HS-5 (cell line): ENCODE measurements around the gene LPAR1.

Experiments used
- DNase-seq: peaks from one replicate; pipeline ENCODE4 v3.0.0-alpha.2; 2012; ENCODE audit warnings: low read depth

Gene LPAR1

DNA sequence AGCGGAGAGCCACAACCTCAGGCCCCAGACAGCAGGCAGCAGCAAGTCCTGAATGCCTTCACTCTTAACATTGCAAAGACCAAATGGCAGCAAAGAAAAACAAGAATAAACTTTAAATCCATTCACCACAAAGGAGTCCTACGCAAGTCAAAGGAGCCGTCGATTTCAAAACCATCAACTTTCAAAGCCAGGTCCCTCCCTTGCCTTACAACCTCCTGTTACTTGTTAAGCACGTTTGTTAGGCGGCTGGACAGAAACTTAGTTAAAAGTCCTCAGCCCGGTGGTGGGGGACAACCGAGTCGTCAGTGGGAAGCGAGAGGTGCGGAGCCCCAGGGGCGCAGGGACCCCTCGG, 938 bp downstream of the LPAR1 start:
- DNase-seq: no peak

DNA sequence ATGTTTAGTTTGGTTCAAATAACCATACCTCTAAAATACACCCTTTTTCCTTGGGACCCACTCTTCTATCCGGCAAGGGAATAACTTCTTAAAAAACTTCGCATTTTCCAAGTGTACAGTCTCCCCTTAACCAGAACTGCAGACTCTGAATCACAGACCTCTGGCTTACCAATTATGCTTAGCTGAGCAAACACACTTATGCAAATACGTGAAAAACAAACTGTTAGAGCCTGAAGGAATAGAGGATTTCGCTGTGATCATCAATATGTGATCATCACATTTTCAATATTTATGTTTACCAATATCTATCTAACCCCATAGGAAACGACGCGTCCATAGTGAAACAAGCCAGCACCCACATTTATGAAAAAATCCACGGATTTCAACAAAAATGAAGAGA, 1.3 kb downstream of the LPAR1 start:
- DNase-seq: no peak

DNA sequence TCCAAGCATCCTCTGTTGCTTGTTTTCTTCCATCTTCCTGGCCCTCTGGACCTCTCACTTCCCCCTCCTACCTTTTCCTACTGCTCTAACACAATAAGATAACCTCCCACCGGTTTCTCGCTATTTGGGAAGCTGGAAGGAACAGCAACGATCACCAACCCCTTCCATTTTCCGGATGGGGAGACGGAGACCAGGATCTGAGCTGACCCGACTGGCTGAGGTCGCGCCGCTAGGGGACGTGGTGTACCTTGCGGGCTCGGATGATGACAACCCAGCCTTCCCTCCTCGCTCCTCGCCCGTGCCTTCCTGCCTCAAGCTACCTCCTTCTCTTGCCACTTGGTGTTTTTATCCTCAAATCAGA, 1.9 kb downstream of the LPAR1 start:
- DNase-seq: no peak

DNA sequence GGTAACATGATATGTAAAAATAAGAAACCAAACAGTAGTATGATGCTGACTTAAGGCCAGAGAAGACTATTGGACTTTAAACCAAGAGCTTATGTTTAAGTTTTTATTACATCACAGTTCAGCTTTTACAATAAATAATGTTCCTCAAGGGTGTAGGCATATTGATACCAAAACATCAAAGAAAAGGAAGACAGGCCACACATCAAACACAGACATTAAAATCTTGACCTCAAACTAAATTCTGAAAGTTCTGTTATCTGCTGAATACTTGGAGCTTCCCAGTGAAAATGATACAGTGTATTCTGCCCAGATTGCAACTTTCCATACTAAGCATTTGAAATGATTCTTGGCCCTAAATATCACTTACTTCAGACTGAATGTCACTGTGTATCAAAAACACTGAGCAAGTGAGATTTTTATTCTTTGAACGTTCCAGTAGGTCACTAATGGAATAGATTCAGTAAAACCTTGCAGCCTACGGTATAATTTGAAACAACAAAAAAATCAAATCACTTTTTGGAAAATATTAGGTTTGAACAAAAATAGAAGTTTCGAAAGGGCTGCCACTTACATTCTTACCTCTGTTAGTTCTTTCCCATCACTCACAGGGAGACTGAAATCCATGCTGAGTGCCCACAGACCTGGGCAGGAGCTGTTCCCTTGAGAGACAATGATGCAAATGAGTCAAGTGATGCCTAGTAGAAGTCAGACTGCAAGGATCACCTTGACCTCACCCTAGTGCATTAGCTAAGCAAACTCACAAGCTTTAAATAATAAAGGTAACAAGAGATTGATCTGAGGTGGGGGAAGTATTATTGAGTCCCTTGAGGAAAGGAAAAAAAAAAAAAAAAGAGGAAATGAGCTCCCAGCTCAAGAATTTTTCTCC, 2.5 kb downstream of the LPAR1 start:
- DNase-seq: no peak

DNA sequence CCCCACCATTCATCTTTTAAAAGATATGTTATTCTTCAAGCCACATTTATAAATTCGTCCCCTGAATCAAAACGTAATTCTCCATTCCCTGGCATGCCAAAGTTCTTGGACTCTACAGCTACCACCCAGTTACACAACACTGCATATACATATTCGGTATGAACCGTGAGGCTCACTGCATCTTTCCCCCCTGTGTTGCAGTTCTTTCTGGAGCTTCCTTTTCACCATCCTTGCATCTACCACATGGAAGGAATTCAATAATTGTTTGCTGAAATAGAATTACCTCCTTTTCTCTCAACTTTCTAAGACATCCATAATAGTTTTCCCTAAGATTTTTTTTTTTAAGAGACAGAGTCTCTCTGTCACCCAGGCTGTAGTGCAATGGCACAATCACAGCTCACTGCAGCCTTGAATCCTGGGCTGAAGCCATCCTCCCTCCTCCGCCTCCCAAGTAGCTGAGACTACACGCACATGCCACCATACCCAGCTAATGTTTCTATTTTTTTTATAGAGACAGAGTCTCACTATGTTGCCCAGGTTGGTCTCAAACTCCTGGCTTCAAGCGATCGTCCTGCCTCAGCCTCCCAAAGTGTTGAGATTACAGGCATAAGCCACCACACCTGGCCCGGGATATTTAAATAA, 3.3 kb downstream of the LPAR1 start:
- DNase-seq: no peak

DNA sequence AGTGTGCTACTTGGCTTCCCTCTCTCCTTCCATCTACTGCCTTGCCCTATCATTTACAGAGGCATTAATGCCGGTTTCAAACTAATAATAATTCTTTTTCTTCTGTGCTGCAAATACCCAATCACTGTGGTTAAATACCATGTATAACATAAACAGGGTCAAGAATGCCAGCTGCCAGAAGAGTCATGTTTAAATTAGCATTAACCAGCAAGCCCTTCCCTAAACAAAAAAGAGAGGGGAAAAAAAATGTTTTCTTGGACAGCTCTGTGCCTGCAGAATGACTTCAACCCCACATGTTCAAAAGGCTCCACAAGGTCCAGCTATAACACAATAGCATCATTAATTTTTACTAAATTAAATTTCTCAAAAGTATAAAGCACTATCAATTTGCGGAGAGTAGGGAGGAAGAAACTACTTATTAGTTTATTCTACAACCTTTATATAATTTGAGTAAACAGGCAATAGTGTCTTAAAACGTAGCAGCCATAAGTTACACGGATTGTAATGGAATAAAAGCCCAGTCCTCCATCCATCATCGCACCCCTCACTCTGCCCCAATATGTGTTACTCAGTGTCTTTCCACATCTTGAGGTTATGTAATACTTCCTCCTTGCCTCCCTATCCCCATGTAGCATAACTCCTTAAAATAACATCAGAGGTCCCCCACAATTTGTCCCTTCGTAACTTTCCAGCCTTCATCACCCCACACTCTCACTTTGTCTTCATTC, 3.9 kb downstream of the LPAR1 start:
- DNase-seq: no peak

DNA sequence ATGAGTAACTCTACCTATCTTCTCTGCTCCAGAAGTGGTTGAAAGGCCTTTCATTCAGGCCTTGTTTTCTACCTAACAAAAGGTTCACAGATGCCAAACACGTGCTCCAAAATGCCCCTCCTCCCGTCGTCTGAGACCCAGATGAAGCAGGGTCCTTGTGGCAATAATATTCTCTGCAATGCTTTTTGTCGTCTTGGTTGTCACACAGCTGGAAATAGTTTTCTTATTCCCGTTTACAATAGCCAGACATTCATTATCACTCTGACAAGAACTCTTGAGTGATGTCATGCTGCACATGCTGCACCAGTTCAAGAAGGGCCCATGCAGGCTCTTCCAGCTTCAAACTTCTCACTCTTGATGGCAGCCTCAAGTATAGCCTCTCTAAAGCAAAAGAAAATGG, 7.8 kb downstream of the LPAR1 start:
- no peak for DNase-seq

DNA sequence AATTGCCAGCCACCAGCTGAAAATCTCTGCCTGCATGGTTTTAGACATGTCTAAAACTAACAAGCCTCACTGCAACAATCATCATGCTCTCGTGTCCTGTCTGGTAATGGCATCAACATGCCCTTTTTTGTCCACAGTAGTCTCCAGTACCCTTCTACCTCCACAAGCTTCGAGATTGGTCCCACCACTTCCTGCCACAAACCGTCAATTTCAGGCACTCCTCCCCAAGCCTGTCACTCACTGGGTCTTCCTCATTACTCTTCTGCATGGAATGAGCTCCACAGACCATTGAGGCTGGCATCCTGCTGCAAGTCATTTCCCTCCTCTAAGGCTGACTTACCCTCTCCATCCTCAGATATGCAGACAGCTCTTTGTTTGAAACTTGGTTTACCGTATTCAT, 9.0 kb downstream of the LPAR1 start:
- DNase-seq: no peak

DNA sequence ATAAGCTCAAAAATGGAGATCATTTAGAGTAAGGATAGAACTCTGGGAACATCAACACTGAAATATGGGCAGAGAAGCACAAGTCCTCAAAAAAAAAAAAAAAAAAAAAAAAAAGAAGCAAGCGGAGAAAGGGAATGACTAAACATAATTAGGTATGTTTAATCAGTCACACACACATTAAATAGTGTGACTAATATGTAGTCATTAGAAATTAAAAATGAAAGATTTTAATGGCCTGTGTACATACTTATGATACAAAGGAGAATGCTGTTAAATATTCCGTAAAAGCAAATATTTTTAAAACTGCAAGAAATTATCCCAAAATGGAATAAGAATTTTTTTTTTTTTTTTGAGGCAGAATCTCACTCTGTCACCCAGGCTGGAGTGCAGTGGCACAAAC, 10.5 kb downstream of the LPAR1 start:
- no peak for DNase-seq

DNA sequence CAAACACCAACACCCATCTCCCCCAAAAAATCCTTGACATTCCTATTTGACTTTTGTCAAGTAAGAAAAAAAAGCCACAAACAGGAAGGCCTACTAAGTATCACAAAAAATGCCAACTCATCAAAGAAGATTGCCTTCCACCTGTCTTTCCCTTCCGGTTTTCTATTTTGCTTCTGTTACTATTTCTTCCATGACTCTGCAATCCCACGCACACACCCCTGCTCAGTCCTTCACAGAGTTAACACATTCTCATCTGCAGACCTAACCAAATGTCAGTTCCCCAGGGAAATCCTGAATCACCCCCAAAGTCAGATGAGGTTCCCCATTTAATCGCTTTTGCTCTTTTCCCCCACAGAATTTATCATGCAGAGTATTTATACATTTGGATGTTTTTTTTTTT, 15.1 kb downstream of the LPAR1 start:
- DNase-seq: no peak

DNA sequence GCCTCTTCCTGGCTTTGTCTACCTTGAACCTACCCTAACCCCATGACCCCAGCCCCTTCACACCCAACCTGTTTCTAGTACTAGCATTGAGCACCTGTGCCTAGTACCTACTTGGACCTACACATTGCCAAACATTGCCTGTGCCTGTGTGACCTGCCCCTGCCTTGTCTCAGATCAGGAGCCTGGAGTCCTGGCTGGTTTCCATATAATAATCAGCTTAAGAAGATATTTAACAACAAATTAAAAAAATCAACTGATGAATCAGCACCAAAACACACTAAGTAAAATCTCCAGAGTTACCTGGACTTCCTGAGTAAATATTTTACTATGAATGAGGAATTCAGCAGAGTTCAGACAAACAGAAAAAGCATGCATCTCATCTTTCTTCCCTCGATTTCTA, 17.7 kb downstream of the LPAR1 start:
- no peak for DNase-seq

DNA sequence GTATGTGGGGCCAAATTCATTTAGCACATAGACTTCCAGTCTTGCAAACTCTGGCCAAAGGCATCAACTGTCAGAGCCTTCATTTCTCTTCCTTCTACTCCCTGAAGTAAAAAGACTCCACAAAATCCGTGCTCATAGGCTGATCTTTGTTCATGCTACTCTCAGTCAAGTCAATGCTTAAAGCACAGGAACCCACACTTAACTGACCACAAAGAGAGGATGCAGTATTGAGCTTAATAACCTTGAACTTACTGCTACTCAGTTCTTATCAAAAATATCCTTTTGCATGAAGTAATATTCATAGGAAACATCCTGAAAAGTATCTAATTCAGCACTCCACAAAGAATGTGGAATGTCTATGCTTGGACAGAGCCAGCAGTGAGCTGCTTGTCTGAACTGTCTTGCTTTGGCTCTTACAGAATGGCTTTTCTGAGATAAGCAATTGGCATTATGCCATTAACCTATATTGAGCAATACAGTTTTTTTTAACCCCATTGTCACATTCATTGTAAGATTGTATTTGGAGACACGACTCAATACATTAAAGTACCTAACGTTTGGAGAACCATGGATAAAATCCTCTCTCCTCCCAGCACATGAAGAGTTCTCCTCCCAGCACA, 21.7 kb downstream of the LPAR1 start:
- no peak for DNase-seq

DNA sequence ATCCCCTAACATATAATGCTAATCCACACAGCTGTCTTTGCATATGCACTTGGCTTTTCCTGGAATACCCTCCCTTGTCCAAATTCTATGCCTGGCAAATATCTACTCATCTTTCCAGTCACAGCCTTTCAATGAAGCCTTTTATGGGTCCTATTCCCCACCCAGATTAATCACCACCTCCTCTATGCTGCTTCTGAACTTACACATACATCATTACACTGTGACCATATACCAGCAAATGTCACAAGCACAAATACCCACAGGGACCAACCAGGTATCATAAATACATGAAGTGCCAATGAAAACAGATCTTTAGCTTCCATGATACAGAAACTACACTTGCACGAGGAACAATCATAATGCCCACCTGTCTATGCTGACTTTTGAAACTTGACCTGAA, 22.3 kb downstream of the LPAR1 start:
- DNase-seq: no peak

DNA sequence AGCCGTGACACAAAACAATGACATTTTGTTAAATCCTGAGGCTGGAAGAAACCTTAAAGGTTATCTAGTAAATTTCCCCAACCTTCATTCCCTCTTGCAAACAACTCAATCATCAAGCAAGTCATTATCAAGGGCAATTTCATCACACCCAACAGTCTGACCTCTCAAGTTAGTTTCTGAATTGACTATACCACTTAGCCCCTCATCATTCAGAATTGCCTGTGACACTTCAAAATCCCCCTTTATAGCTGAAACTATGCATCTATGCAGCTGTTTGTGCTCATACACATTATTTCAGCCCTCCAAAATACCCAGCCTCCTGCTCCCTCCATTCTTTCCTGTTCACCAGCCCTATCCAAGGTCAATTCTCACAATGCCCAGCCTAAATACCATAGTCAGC, 24.6 kb downstream of the LPAR1 start:
- no peak for DNase-seq

DNA sequence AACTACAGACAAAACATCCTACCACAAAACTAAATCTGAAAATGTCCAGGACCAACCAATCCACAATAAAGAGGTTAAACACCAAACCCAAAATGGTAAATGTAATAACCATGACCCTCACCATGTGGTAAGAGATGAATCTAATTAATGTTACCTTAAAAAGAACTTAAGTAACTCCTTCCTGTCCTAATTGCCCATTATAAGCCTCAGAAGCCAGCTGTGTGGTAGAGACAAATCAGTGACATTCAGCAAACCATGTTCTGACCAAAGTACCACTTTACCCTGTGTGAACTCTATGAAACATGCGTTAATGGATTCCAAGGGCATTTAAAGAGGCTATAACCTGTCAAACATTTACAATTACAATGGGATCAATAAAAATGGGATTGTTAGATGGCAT, 25.0 kb downstream of the LPAR1 start:
- no peak for DNase-seq

DNA sequence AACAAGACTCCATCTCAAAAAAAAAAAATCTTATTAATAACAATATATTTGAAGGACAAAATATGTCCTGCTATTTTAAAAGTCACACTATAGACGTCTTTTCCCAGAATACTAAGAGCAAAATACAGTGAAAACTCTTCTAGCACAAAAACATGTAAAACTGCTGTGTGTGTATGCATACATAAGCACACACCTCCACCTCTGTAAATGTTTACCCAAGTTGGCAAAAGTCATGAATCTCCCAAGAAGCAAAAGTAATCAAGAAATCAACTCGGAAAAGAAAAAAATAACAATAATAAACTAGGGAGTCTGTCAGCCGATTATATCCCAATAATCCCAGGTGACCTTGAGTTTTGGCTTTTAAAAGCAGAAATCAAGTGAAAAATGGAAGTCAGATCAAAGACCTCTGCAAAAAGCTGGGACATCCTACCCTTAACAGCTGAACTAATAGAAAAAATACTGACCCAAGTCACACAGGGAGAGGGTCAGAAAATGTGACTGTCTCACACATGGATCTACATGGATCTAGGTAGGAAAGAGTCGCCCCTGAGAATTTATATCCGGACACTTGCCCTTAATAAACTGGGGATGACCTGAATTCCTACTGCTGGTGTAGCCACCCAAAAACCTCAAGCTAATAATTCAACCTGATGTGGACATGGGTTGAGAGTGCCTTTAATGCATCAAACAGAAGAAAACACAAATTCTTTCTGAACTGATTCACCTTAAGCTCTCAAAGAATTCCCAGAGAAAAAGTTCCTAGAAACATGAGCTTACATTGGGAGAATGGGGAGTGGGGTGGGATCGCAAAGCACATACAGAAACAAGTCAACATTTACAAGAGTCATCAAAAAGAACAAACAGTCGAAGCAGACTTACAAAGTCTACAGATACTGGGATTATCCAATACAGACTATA, 29.9 kb downstream of the LPAR1 start:
- no peak for DNase-seq

DNA sequence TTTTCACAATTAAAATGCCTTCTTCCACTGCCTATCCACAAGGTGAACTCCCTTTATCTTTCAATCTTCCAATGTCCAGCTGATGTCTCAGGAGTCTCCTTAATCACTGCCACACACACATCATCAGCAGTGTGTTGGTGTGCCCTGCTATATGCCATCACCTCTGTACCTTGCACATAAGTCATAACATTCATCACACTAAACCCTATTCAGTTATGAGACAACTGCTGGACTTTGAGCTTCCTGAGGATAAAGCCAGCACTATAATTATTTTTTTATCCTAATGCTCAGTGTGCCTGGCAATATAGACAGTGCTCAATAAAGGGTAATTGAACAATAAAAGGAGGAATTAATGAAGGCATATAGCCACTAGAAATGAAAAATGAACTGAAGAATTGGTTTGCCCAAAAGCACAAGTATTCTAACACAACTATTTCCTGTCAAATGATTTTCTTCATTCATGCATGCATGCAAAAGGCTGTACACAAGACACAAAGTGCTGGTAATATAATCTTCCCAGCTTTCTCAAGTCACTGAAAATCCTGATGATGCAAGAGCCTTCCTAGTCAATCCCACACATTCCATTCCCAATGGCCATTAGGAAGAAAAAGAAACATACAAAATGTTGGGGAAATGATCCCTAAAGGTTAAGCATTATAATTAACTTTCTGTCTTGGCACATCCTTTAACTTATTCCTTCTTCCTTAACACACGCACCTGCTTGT, 32.4 kb downstream of the LPAR1 start:
- DNase-seq: no peak

DNA sequence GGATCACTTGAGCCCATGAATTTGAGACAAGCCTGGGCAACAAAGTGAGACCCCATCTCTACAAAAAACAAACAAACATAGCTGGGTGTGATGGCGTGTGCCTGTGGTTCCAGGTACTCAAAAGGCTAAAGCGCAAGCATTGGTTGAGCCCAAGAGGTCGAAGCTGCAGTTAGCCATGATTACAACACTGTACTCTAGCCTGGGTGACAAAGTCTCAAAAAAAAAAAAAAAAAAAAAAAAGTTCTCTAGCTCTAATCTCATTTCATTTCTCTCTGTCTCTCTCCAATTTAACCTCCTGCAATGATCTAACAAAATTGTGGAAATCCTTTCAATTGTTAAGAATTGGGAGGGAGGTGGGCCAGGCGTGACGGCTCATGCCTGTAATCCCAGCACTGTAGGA, 33.3 kb downstream of the LPAR1 start:
- DNase-seq: no peak

DNA sequence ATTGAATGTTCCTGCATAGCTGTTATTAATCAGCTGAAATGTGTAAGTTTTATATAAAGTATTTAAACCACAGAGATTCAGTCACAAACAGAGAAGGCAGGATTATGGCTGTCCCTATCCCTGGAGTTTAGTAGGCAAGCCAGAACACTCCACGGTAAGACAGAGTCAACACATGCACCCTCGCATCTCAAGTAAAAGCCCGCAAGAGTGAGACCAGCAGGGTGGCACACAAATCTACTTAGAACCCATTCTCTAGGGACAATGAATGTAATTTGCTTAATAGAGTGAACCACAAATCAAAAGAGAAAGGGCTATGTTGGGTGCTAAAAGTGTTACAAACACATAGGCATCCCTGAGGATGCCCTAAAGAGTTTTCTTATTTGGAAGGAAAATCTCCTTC, 35.1 kb downstream of the LPAR1 start:
- no peak for DNase-seq

DNA sequence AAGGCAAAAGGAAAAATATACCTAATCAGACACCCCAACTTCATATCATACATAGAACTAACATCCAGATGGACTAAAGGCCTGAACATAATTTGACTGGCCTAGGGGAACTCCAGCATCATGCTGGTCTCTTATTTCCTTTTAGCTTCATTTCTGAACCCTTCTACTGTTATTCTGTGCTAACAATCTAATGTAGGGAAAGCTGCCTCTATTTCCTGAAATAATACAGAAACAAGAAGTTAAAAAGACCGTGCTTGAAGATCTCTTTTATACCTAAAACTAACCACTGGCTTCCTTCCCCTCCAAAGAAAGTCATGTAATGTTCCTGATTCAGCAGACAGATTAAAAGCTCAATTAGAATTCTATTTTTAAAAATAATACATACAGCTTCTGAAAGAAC, 36.7 kb downstream of the LPAR1 start:
- DNase-seq: no peak

DNA sequence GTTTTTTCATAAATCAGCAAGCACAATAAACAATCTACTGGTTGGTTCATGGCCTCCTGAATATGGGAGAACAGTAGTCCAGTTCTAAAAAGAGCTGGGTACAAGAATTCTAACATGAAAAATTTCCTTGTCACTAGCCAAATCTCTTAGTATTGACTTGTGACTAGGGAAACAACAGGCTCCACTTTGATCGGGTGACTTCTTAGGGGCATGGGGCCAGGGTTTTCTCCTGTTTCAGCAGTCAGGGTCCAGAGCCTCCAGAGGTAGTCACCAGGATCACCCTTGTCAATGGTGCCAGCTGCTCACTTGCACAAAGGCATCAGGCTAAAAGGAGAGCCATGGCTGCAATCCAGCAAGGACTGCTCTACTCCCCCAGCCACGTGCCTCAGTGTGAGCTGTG, 38.1 kb downstream of the LPAR1 start:
- no peak for DNase-seq
